IMR-90 (cell line): ENCODE results near the gene CDK5RAP3. TPM values are rescaled to one million over a fixed set of nuclear protein-coding genes. Genes with fewer than 3 reads are reported as not detected.

Experiments used
- ATAC-seq: fragments of 200-7000 bp; cut with Tn5 transposase; 2 replicates; pipeline ENCODE4 v1.9.1; 2020; ENCODE audit warnings: low read depth, mild to moderate bottlenecking, moderate library complexity
- BruUV-seq: library from RNA; stranded (reverse); fragments of 400-500 nt; replicated peaks from 2 replicates; lab custom pipeline; 2021; lab: Mats Ljungman, UMichigan
- CTCF ChIA-PET: fragments of 300-600 bp; formaldehyde crosslinking; extraction: SDS; loops from one replicate; lab custom pipeline; 2021; ENCODE audit warnings: antibody characterized with exemption; lab: Yijun Ruan, JAX
- POLR2A ChIA-PET: fragments of 300-600 bp; sonication (Branson Sonifier 250); formaldehyde crosslinking; loops from one replicate; lab custom pipeline; 2022; ENCODE audit warnings: antibody characterized with exemption; ENCODE audit not compliant: unreplicated experiment; lab: Charles Lee
- DNase-seq: peaks from one replicate; pipeline ENCODE4 v3.0.0; 2013
- H2AFZ ChIP-seq: replicated peaks from 2 replicates; pipeline ENCODE3; 2013; ENCODE audit warnings: low read length, mild to moderate bottlenecking; ENCODE audit not compliant: poor library complexity
- H2AK5ac ChIP-seq: 2 replicates; pipeline ENCODE4 v1.6.1; 2013; ENCODE audit warnings: low read depth, low read length, inconsistent platforms
- H2AK9ac ChIP-seq: replicated peaks from 2 replicates; pipeline ENCODE3; 2013; ENCODE audit warnings: mild to moderate bottlenecking, low read depth, low read length, moderate library complexity; ENCODE audit not compliant: poor library complexity
- H2BK120ac ChIP-seq: 2 replicates; pipeline ENCODE4 v1.6.1; 2013; ENCODE audit warnings: low read depth, low read length, inconsistent platforms
- H2BK15ac ChIP-seq: 3 replicates; pipeline ENCODE4 v1.6.1; 2013; ENCODE audit warnings: low read depth, low read length, inconsistent platforms
- H2BK20ac ChIP-seq: 2 replicates; pipeline ENCODE4 v1.6.1; 2013; ENCODE audit warnings: low read depth, mild to moderate bottlenecking, inconsistent platforms, low read length, moderate library complexity
- H2BK5ac ChIP-seq: 2 replicates; pipeline ENCODE4 v1.6.1; 2013; ENCODE audit warnings: mild to moderate bottlenecking, low read depth, low read length, inconsistent platforms; ENCODE audit not compliant: poor library complexity, severe bottlenecking
- H3K14ac ChIP-seq: replicated peaks from 2 replicates; pipeline ENCODE4 v1.6.1; 2013; ENCODE audit warnings: low read depth, low read length, inconsistent platforms
- H3K18ac ChIP-seq: 2 replicates; pipeline ENCODE4 v1.6.1; 2013; ENCODE audit warnings: low read depth, low read length, control low read depth
- H3K23ac ChIP-seq: 2 replicates; pipeline ENCODE4 v1.6.1; 2013; ENCODE audit warnings: low read depth, low read length, inconsistent platforms
- H3K27ac ChIP-seq: 2 replicates; pipeline ENCODE4 v1.5.1; 2013; ENCODE audit warnings: mild to moderate bottlenecking, control low read depth, low read length; ENCODE audit not compliant: insufficient read depth
- H3K27me3 ChIP-seq: 2 replicates; pipeline ENCODE4 v1.6.1; 2013; ENCODE audit warnings: low read length; ENCODE audit not compliant: control insufficient read depth, insufficient read depth
- H3K36me3 ChIP-seq: 2 replicates; pipeline ENCODE4 v1.6.1; 2013; ENCODE audit warnings: low read length, mixed read lengths; ENCODE audit not compliant: control insufficient read depth, insufficient read depth
- H3K4ac ChIP-seq: 2 replicates; pipeline ENCODE4 v1.6.1; 2013; ENCODE audit warnings: low read depth, low read length, inconsistent platforms
- H3K4me1 ChIP-seq: 2 replicates; pipeline ENCODE4 v1.6.1; 2013; ENCODE audit warnings: low read length, mixed read lengths; ENCODE audit not compliant: control insufficient read depth, insufficient read depth
- H3K4me2 ChIP-seq: 2 replicates; pipeline ENCODE4 v1.6.1; 2013; ENCODE audit warnings: low read depth, mild to moderate bottlenecking, control low read depth, low read length, moderate library complexity
- H3K4me3 ChIP-seq: 2 replicates; pipeline ENCODE4 v1.5.1; 2013; ENCODE audit warnings: low read depth, mild to moderate bottlenecking, control low read depth, low read length, moderate library complexity; ENCODE audit not compliant: insufficient read depth
- H3K56ac ChIP-seq: 2 replicates; pipeline ENCODE4 v1.6.1; 2013; ENCODE audit warnings: low read length, inconsistent platforms; ENCODE audit not compliant: insufficient read depth; ENCODE audit errors: extremely low read depth
- H3K79me1 ChIP-seq, 2 experiments: 2 replicates each; pipeline ENCODE4 v1.6.1; 2013; ENCODE audit warnings: low read length in 2 of 2, inconsistent platforms in 1 of 2, low read depth in 1 of 2
- H3K9ac ChIP-seq: 2 replicates; pipeline ENCODE4 v1.6.1; 2013; ENCODE audit warnings: low read depth, low read length, control low read depth
- H3K9me1 ChIP-seq: 2 replicates; pipeline ENCODE4 v1.6.1; 2013; ENCODE audit warnings: low read length, inconsistent platforms; ENCODE audit not compliant: insufficient read depth
- H3K9me3 ChIP-seq: 2 replicates; pipeline ENCODE4 v1.6.1; 2013; ENCODE audit warnings: low read length; ENCODE audit not compliant: control insufficient read depth, insufficient read depth
- H4K20me1 ChIP-seq: 2 replicates; pipeline ENCODE4 v1.6.1; 2013; ENCODE audit warnings: low read length, inconsistent platforms; ENCODE audit not compliant: insufficient read depth
- H4K5ac ChIP-seq: 2 replicates; pipeline ENCODE4 v1.6.1; 2013; ENCODE audit warnings: mild to moderate bottlenecking, low read depth, low read length, control low read depth
- H4K8ac ChIP-seq, 2 experiments: 2 replicates each; pipeline ENCODE4 v1.6.1; 2013; ENCODE audit warnings: low read depth in 2 of 2, low read length in 2 of 2, control low read depth in 1 of 2, inconsistent platforms in 1 of 2
- H4K91ac ChIP-seq: 2 replicates; pipeline ENCODE4 v1.6.1; 2013; ENCODE audit warnings: low read depth, low read length, inconsistent platforms; ENCODE audit not compliant: insufficient read depth
- BHLHE40 ChIP-seq: fragments of 150-350 bp; IDR thresholded peaks from 2 replicates; pipeline ENCODE4 v1.6.1; 2016; ENCODE audit warnings: mild to moderate bottlenecking, low read depth, low read length
- FOS ChIP-seq: fragments of 150-350 bp; IDR thresholded peaks from 2 replicates; pipeline ENCODE4 v1.6.1; 2016; ENCODE audit warnings: low read depth, low read length
- MAFK ChIP-seq: IDR thresholded peaks from 2 replicates; pipeline ENCODE4 v1.6.1; 2012; ENCODE audit warnings: low read depth, low read length, improper control_type of control experiment
- POLR2A ChIP-seq: IDR thresholded peaks from 2 replicates; pipeline ENCODE4 v1.6.1; 2012; ENCODE audit warnings: mild to moderate bottlenecking, low read depth, low read length
- RAD21 ChIP-seq: IDR thresholded peaks from 2 replicates; pipeline ENCODE4 v1.6.1; 2012; ENCODE audit warnings: low read length, improper control_type of control experiment
- RCOR1 ChIP-seq: IDR thresholded peaks from 2 replicates; pipeline ENCODE4 v1.6.1; 2012; ENCODE audit warnings: mild to moderate bottlenecking, low read length, improper control_type of control experiment; ENCODE audit not compliant: insufficient replicate concordance
- WGBS, 2 experiments: methylation state at CpG; one replicate each; pipeline versions ENCODE4 v1.1.5 to v1.1.7; 2013; ENCODE audit warnings: missing lambda C conversion rate in 2 of 2; ENCODE audit not compliant: insufficient read length in 1 of 2; ENCODE audit errors: extremely low coverage in 2 of 2; 5-methylcytosine and 5-hydroxymethylcytosine counted together
- dilution Hi-C: fragments of 300-500 bp; cut with HindIII; formaldehyde crosslinking; loops from one replicate; pipeline ENCODE4 v1.14.3; 2018; ENCODE audit warnings: low sequenced_read_pairs; ENCODE audit not compliant: unreplicated experiment
- in situ Hi-C: fragments of 300-500 bp; cut with MboI; formaldehyde crosslinking; loops from 3 replicates; pipeline ENCODE4 v1.14.3; 2019; ENCODE audit warnings: low sequenced_read_pairs, inconsistent platforms, mixed read lengths
- intact Hi-C: fragments of 100-400 bp; cut with micrococcal nuclease; formaldehyde crosslinking; loops from 2 replicates; pipeline ENCODE4 v1.10.0; 2022
- polyA plus RNA-seq, 3 experiments: library from polyadenylated mRNA; depleted of rRNA; stranded (reverse); fragments of >200 nt; gene quantifications; 2 replicates each; pipeline ENCODE4 v1.2.3, GENCODE V29; 2012; ENCODE audit warnings: low replicate concordance in 1 of 3
- total RNA-seq: library from RNA; depleted of rRNA; stranded (reverse); fragments of >200 nt; gene quantifications from 2 replicates; pipeline ENCODE4 v1.2.3, GENCODE V29; 2012

CDK5RAP3 gene
- total and polyA plus RNA-seq, 2 of the 4 experiments (the other 2 are of a cell fraction) = 75.3 to 153 TPM

GRCh38 chr17:47967607-47968252 lies 3.2 kb upstream of the CDK5RAP3 start:
- peak overlapping the region; percentile 76 to 94 for H4K8ac ChIP-seq
- peaks cover 12% of the 10 kb centered on the region for H3K9me1 ChIP-seq
- H3K23ac ChIP-seq = peak overlapping the region; percentile 80; the same call in 1 of the 2 replicates
- H2AFZ ChIP-seq = peak overlapping the region; percentile 92
- H3K18ac ChIP-seq = peak overlapping the region; percentile 66
- dilution Hi-C loops = no loop called here
- no peaks in the 10 kb centered on the region for H3K27me3 ChIP-seq
- TF ChIP-seq FOS = peak; percentile 58
- TF ChIP-seq BHLHE40 = no peak
- no peak for TF ChIP-seq MAFK
- TF ChIP-seq RCOR1 = no peak
- TF ChIP-seq POLR2A = no peak
- TF ChIP-seq RAD21 = no peak
- no peaks in the 10 kb centered on the region for H3K36me3 ChIP-seq
- H3K4ac ChIP-seq = peak overlapping the region; percentile 94
- CTCF ChIA-PET = interaction anchor here (0.7 to 1.3 kb wide), 5 partner anchors 18 to 26 kb away, joined by 3 to 4 read pairs (median 3); partner anchors contain the start of gene PNPO
- H3K27ac ChIP-seq = peak overlapping the region; percentile 71
- peak overlapping the region; percentile 98 for H4K91ac ChIP-seq
- peak overlapping the region; percentile 50 for H3K14ac ChIP-seq
- peaks cover 10 to 26% of the 10 kb centered on the region in 2 experiments for H3K79me1 ChIP-seq
- peak; percentile 34 for ATAC-seq
- H2BK15ac ChIP-seq = peak overlapping the region; percentile 98; the same call in 2 of the 3 replicates
- H3K9ac ChIP-seq = no peak overlapping the region
- peak overlapping the region; percentile 61 for H4K5ac ChIP-seq
- BruUV-seq = no TSS peak
- WGBS, 2 experiments = 29% methylated on average over 1 of the region's 5 CpGs; no CpG with 5 or more reads in 1 of the 2 experiments
- in situ Hi-C loops = no loop called here
- H3K9me3 ChIP-seq = no peaks in the 10 kb centered on the region
- peak overlapping the region; percentile 94 for H2AK5ac ChIP-seq
- POLR2A ChIA-PET = no interaction called here
- H4K20me1 ChIP-seq = no peaks in the 10 kb centered on the region
- H2BK120ac ChIP-seq = peak overlapping the region; percentile 98
- no peak overlapping the region for H3K4me3 ChIP-seq
- H3K56ac ChIP-seq = peak overlapping the region; percentile 48
- H3K4me2 ChIP-seq = peak overlapping the region; percentile 20; the same call in 1 of the 2 replicates
- peak overlapping the region; percentile 93 for H2BK20ac ChIP-seq
- intact Hi-C loops = no loop called here
- H3K4me1 ChIP-seq = peaks cover 17% of the 10 kb centered on the region
- H2AK9ac ChIP-seq = peak overlapping the region; percentile 92
- DNase-seq = peak; percentile 89
- H2BK5ac ChIP-seq = peak overlapping the region; percentile 87
